ENCODE data around the gene RTEL1.

- no peak for TF ChIP-seq EZH2phosphoT487 (IDR thresholded peaks at IDR 0.05; ENCODE audit: low read length)
- TF ChIP-seq, protein P1, sequence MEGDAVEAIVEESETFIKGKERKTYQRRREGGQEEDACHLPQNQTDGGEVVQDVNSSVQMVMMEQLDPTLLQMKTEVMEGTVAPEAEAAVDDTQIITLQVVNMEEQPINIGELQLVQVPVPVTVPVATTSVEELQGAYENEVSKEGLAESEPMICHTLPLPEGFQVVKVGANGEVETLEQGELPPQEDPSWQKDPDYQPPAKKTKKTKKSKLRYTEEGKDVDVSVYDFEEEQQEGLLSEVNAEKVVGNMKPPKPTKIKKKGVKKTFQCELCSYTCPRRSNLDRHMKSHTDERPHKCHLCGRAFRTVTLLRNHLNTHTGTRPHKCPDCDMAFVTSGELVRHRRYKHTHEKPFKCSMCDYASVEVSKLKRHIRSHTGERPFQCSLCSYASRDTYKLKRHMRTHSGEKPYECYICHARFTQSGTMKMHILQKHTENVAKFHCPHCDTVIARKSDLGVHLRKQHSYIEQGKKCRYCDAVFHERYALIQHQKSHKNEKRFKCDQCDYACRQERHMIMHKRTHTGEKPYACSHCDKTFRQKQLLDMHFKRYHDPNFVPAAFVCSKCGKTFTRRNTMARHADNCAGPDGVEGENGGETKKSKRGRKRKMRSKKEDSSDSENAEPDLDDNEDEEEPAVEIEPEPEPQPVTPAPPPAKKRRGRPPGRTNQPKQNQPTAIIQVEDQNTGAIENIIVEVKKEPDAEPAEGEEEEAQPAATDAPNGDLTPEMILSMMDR (IDR thresholded peaks at IDR 0.05; ENCODE audit: low read length): no peak
Observed at GRCh38 chr20:63707558-63708300, 49.6 kb downstream of the RTEL1 start, which contains the start of the genes ARFRP1 and ZGPAT.

All from MM.1S (cell line).